Measurements from ENCODE around the gene C20orf96. TPM values are rescaled to one million over a fixed set of nuclear protein-coding genes. Genes with fewer than 3 reads are reported as not detected.
A peak's percentile ranks its signal among the peaks of the same experiment; 100 is the strongest.

The C20orf96 gene
- total and polyA plus RNA-seq, 2 of the 4 experiments (the other 2 are of a cell fraction): 2.0 to 9.8 TPM

- in situ Hi-C loops (cut with MboI; ENCODE audit: low sequenced_read_pairs) (no loop called here), intact Hi-C loops (cut with micrococcal nuclease) (loop anchor here (1.0 to 2.0 kb wide), 2 partner anchors 13 to 29 kb away; no protein-coding TSS in a partner anchor), dilution Hi-C loops (cut with HindIII; ENCODE audit: low sequenced_read_pairs, unreplicated experiment) (no loop called here)
- BruUV-seq (replicated peaks): no TSS peak
- DNase-seq: peak; percentile 71
- Histone ChIP-seq H2AK5ac (ENCODE audit: low read depth, low read length) (peak overlapping the region; percentile 97), H2AK9ac (replicated peaks; ENCODE audit: low read depth, low read length, poor library complexity) (peak overlapping the region; percentile 99), H3K36me3 (ENCODE audit: control insufficient read depth, insufficient read depth, low read length) (peaks cover 5% of the 10 kb centered on the region; the same call in 1 of the 2 replicates), H2AFZ (replicated peaks; ENCODE audit: low read length, poor library complexity) (peak overlapping the region; percentile 89), H3K18ac (ENCODE audit: low read depth, low read length) (peak overlapping the region; percentile 83), H4K8ac (ENCODE audit: low read depth in 2 of 2, low read length in 2 of 2) (peak overlapping the region; percentile 58 to 88), H3K27me3 (ENCODE audit: control insufficient read depth, insufficient read depth, low read length) (no peaks in the 10 kb centered on the region), H3K56ac (ENCODE audit: extremely low read depth, insufficient read depth, low read length) (peak overlapping the region; percentile 44), H3K9ac (ENCODE audit: low read depth, low read length) (peak overlapping the region; percentile 90), H3K4ac (ENCODE audit: low read depth, low read length) (peak overlapping the region; percentile 98), H3K23ac (ENCODE audit: low read depth, low read length) (peak overlapping the region; percentile 97), H3K27ac (ENCODE audit: insufficient read depth, low read length) (peak overlapping the region; percentile 99), H3K4me3 (ENCODE audit: insufficient read depth, low read depth, low read length) (peak overlapping the region; percentile 100), H4K5ac (ENCODE audit: low read depth, low read length) (peak overlapping the region; percentile 86), H3K9me1 (ENCODE audit: insufficient read depth, low read length) (peaks cover 25% of the 10 kb centered on the region), H3K9me3 (ENCODE audit: control insufficient read depth, insufficient read depth, low read length) (no peaks in the 10 kb centered on the region), H2BK20ac (ENCODE audit: low read depth, low read length) (no peak overlapping the region), H3K4me2 (ENCODE audit: low read depth, low read length) (peak overlapping the region; percentile 99), H3K79me1 (ENCODE audit: low read depth in 1 of 2, low read length in 2 of 2) (peaks cover 33 to 50% of the 10 kb centered on the region in 2 experiments), H4K91ac (ENCODE audit: insufficient read depth, low read depth, low read length) (peak overlapping the region; percentile 71), H3K14ac (replicated peaks; ENCODE audit: low read depth, low read length) (peak overlapping the region; percentile 97), H2BK15ac (ENCODE audit: low read depth, low read length) (peak overlapping the region; percentile 29; the same call in 1 of the 3 replicates), H2BK5ac (ENCODE audit: low read depth, low read length, poor library complexity, severe bottlenecking) (peak overlapping the region; percentile 92), H4K20me1 (ENCODE audit: insufficient read depth, low read length) (peaks cover 33% of the 10 kb centered on the region), H2BK120ac (ENCODE audit: low read depth, low read length) (peak overlapping the region; percentile 58), H3K4me1 (ENCODE audit: control insufficient read depth, insufficient read depth, low read length) (peaks cover 17% of the 10 kb centered on the region)
- TF ChIP-seq RCOR1 (IDR thresholded peaks at IDR 0.05; ENCODE audit: insufficient replicate concordance, low read length) (no peak), CHD1 (IDR thresholded peaks at IDR 0.05; ENCODE audit: low read depth, low read length) (peak; percentile 72; the same call in 1 of the 2 replicates), RAD21 (IDR thresholded peaks at IDR 0.05; ENCODE audit: low read length) (0 out of 2 replicates have a peak, but pooled peaks have one; percentile 6), NFE2L2 (IDR thresholded peaks at IDR 0.05; ENCODE audit: low read depth, low read length) (no peak), RFX5 (IDR thresholded peaks at IDR 0.05; ENCODE audit: low read depth, low read length) (no peak), MAZ (IDR thresholded peaks at IDR 0.05; ENCODE audit: borderline replicate concordance, low read depth, low read length) (no peak), SMC3 (IDR thresholded peaks at IDR 0.05; ENCODE audit: low read depth, low read length) (no peak), MAFK (IDR thresholded peaks at IDR 0.05; ENCODE audit: low read depth, low read length) (no peak), CEBPB (IDR thresholded peaks at IDR 0.05; ENCODE audit: low read depth, low read length) (no peak), FOS (IDR thresholded peaks at IDR 0.05; ENCODE audit: low read depth, low read length) (no peak), POLR2A (IDR thresholded peaks at IDR 0.05; ENCODE audit: low read depth, low read length) (no peak; the same call in 1 of the 2 replicates), USF2 (IDR thresholded peaks at IDR 0.05; ENCODE audit: low read depth, low read length) (no peak)
- ChIA-PET POLR2A (ENCODE audit: unreplicated experiment) (interaction anchor here (0.6 kb wide), 1 partner anchor 12 kb away, joined by 5 read pairs; no protein-coding TSS in a partner anchor), CTCF (interaction anchor here (1.3 to 1.5 kb wide), 2 partner anchors 11 to 32 kb away, joined by 3 read pairs; no protein-coding TSS in a partner anchor)
- peak; percentile 43 for ATAC-seq (ENCODE audit: low read depth)
- 0% methylated on average over 56 of the region's 75 CpGs; no CpG with 5 or more reads in 1 of the 2 experiments for WGBS, 2 experiments (ENCODE audit: extremely low coverage in 2 of 2, insufficient read length in 1 of 2)
Measured at GRCh38 chr20:297925-298775, 7.6 kb upstream of the C20orf96 start.
